ENCODE results near the gene GINM1.

GINM1 gene

DNA sequence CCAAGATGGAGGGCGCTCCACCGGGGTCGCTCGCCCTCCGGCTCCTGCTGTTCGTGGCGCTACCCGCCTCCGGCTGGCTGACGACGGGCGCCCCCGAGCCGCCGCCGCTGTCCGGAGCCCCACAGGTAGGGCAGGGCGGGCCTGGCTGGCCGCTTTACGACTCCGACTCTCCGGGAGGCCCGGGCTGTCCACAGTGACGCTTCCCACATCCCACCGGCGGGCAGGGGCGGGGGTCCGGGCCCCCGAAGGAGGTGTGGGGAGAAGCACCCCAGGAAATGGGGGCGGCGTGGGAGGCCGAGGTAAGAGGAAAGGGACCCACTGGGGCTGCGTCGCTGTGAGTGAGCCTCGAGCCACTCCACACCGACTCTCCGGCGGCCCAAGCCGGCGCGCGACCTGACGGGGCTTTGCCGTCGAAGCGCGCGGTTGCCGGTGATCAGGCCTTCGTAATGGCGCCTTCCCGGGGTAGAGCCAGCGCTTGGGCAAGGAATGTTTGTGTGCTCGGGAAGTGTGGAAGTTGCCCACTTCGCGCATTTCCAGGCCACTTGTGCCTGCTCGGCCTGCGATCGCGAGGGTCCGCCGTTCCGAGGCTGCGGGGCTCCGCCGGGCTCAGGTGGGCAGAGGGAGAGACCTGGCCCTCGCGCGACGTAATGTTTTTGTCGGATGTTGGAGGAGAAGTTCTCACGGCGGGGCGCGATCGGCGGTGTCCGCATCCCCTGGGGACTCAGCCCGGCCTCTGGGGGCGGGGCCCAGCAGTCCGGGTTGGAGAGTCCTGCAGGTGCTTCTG is 427 bp downstream of the GINM1 start:
- Mint-ChIP-seq H3K36me3 (ENCODE audit: low read depth) (no peaks in the 10 kb centered on the region), H3K4me1 (ENCODE audit: low read depth) (peaks cover 32% of the 10 kb centered on the region), H3K27me3 (no peaks in the 10 kb centered on the region), H3K9me3 (no peaks in the 10 kb centered on the region), H3K4me3 (peak overlapping the region; percentile 89), H3K27ac (peak overlapping the region; percentile 82)

DNA sequence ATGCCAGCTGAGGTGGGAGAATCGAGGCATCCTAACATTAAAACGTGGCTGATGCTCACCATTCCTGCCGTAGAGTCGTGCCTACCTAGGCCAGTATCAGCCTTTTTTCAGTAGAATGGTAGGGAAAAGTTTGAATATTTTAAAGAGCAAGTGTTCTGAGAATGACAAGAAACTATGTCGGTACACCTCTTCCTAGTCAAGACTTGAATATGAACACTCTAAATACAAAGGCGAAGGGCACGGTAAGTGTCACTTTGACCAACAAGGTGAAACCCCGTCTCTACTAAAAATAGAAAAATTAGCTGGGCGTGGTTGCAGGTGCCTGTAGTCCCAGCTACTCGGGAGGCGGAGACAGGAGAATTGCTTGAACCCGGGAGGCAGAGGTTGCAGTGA is 1.0 kb downstream of the GINM1 start:
- peaks cover 32% of the 10 kb centered on the region for H3K4me1 Mint-ChIP-seq (ENCODE audit: low read depth)
- no peaks in the 10 kb centered on the region for H3K27me3 Mint-ChIP-seq
- H3K9me3 Mint-ChIP-seq = no peaks in the 10 kb centered on the region
- H3K27ac Mint-ChIP-seq = peak overlapping the region; percentile 21
- no peaks in the 10 kb centered on the region for H3K36me3 Mint-ChIP-seq (ENCODE audit: low read depth)
- H3K4me3 Mint-ChIP-seq = peak overlapping the region; percentile 89

DNA sequence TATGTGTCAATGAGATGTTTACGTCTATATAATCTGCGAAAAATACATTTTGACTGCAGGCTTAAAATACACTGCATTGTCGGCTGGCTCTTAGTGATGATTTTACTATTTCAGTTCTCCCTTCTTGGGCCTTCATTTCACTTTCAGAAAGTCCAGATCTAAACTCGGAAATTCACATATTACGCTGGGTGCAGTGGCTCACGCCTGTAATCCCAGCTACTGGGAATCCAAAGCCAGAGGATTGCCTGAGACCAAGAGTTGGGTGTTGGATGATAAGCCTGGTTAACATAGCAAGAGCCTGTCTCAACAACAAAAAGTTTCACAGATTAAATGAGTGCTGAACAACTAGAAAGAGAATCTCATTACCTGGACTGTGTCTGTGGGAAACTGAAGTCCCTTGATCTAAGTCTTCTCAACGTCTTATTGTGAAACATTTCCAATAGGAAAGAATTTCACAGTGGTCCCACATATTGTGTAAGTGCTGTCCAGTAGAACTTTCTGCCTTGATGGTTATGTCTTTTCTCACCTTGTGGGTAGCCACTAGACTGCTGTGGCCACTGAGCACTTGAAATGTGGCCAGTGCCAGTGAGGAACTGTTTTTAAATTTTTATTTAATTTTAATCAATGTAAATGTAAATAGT is 1.9 kb downstream of the GINM1 start:
- peaks cover 32% of the 10 kb centered on the region for H3K4me1 Mint-ChIP-seq (ENCODE audit: low read depth)
- H3K27ac Mint-ChIP-seq = no peak overlapping the region
- no peaks in the 10 kb centered on the region for H3K27me3 Mint-ChIP-seq
- H3K9me3 Mint-ChIP-seq = no peaks in the 10 kb centered on the region
- H3K4me3 Mint-ChIP-seq = peak overlapping the region; percentile 89
- no peaks in the 10 kb centered on the region for H3K36me3 Mint-ChIP-seq (ENCODE audit: low read depth)

- H3K4me3 Mint-ChIP-seq = no peak overlapping the region
- peaks cover 40% of the 10 kb centered on the region for H3K36me3 Mint-ChIP-seq (ENCODE audit: low read depth)
- H3K27ac Mint-ChIP-seq = no peak overlapping the region
- H3K4me1 Mint-ChIP-seq (ENCODE audit: low read depth) = peaks cover under 1% of the 10 kb centered on the region
- no peaks in the 10 kb centered on the region for H3K27me3 Mint-ChIP-seq
- no peaks in the 10 kb centered on the region for H3K9me3 Mint-ChIP-seq
These were observed 14.7 kb downstream of the GINM1 start for GRCh38 chr6:149580880-149581279.

- H3K27ac Mint-ChIP-seq = no peak overlapping the region
- H3K4me1 Mint-ChIP-seq (ENCODE audit: low read depth) = peaks cover 5% of the 10 kb centered on the region
- peaks cover 36% of the 10 kb centered on the region for H3K36me3 Mint-ChIP-seq (ENCODE audit: low read depth)
- no peaks in the 10 kb centered on the region for H3K9me3 Mint-ChIP-seq
- no peaks in the 10 kb centered on the region for H3K27me3 Mint-ChIP-seq
- H3K4me3 Mint-ChIP-seq = no peak overlapping the region
These were observed 15.2 kb downstream of the GINM1 start for GRCh38 chr6:149581349-149581748.

DNA sequence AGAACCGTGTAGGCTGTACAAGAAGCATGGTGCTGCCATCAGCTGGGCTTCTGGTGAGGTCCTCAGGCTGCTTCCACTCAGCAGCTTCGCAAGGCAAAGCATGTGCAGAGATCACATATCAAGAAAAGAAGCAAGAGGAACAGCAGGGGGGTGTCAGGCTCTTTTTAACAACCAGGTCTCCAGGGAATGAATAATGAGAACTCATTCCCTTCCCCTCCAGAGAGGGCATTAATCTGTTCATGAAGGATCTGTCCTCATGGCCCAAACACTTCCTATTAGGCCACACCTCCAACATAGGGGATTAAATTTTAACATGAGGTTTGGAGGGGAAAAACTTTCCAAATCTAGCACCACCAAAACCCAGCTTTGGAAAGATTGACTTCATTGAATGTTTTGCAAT is 20.0 kb downstream of the GINM1 start:
- Mint-ChIP-seq H3K9me3 (no peaks in the 10 kb centered on the region), H3K27ac (peak overlapping the region; percentile 59), H3K27me3 (no peaks in the 10 kb centered on the region), H3K4me1 (ENCODE audit: low read depth) (peaks cover 6% of the 10 kb centered on the region), H3K4me3 (no peak overlapping the region), H3K36me3 (ENCODE audit: low read depth) (peaks cover 20% of the 10 kb centered on the region)

GRCh38 chr6:149592983-149593382 is 26.8 kb downstream of the GINM1 start:
- Mint-ChIP-seq H3K36me3 (ENCODE audit: low read depth) (peaks cover 48% of the 10 kb centered on the region), H3K27me3 (no peaks in the 10 kb centered on the region), H3K9me3 (no peaks in the 10 kb centered on the region), H3K4me1 (ENCODE audit: low read depth) (no peaks in the 10 kb centered on the region), H3K4me3 (no peak overlapping the region), H3K27ac (no peak overlapping the region)

DNA sequence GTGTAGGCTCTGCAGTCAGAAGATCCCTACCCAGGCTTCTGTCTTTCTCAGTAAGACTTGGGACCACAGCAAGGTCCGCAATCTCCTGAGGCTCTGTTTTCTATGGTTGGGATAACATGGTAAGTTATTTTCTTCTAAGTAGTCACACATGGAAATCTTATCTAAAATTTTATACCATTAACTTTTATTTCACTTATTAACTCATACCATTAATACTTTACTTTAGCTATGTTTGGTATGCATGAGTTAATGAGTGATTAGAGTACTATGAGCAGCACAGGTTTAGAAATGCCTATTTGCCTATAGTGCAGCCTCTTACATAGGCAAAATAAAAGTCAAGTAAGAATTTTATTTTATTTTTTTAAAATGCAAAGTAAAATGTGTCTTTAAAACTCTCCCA is 27.2 kb downstream of the GINM1 start:
- no peaks in the 10 kb centered on the region for H3K4me1 Mint-ChIP-seq (ENCODE audit: low read depth)
- H3K36me3 Mint-ChIP-seq (ENCODE audit: low read depth) = peaks cover 48% of the 10 kb centered on the region
- no peak overlapping the region for H3K27ac Mint-ChIP-seq
- H3K9me3 Mint-ChIP-seq = no peaks in the 10 kb centered on the region
- H3K4me3 Mint-ChIP-seq = no peak overlapping the region
- H3K27me3 Mint-ChIP-seq = no peaks in the 10 kb centered on the region

DNA sequence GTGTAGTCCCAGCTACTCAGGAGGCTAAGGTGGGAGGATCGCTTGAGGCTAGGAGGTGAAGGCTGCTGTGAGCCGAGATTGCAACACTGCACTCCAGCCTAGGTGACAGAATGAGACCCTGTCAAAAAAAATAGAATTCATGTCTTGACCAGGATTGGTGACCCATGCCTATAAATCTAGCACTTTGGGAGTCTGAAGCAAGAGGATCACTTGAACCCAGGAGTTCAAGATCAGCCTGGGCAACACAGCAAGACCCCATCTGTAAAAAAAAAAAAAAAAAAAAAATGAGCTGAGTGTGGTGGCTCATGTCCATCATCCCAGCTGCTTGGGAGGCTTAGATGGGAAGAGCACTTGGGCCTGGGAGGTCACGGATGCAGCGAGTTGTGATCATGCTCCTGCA is 34.3 kb downstream of the GINM1 start:
- Mint-ChIP-seq H3K27ac (no peak overlapping the region), H3K36me3 (ENCODE audit: low read depth) (peaks cover 52% of the 10 kb centered on the region), H3K4me3 (no peak overlapping the region), H3K9me3 (no peaks in the 10 kb centered on the region), H3K4me1 (ENCODE audit: low read depth) (no peaks in the 10 kb centered on the region), H3K27me3 (no peaks in the 10 kb centered on the region)

DNA sequence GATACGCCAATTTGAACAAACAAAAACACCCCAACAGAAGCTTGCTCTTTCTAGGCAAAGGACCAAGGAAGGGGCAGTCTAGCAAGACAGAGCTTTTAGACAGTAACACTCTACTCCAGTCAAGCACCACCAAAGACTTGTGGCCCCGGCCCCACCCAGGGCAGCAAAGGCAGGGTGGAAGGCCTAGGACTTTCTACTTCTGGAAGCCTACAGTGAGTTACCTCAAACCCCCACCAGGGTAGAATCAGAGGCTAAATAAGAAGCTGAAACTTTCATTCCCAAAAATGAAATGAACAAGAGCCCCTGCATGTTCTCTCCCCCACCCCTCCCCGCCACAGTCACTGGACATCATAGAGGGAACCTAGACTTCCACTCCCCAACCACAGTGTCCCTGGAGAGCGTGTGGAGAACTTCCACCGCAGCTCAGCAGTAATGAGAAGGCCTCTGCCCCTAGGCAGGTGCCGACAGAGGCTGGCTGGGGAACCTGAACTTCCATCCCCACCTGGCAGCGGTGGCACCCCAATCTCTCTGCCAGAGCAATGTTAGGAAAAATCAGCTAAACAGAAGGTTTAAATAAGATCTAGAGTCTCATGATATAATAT is 42.3 kb downstream of the GINM1 start:
- no peak overlapping the region for H3K4me3 Mint-ChIP-seq
- peaks cover 17% of the 10 kb centered on the region for H3K36me3 Mint-ChIP-seq (ENCODE audit: low read depth)
- H3K27me3 Mint-ChIP-seq = no peaks in the 10 kb centered on the region
- peaks cover 6% of the 10 kb centered on the region for H3K4me1 Mint-ChIP-seq (ENCODE audit: low read depth)
- H3K9me3 Mint-ChIP-seq = no peaks in the 10 kb centered on the region
- H3K27ac Mint-ChIP-seq = no peak overlapping the region

DNA sequence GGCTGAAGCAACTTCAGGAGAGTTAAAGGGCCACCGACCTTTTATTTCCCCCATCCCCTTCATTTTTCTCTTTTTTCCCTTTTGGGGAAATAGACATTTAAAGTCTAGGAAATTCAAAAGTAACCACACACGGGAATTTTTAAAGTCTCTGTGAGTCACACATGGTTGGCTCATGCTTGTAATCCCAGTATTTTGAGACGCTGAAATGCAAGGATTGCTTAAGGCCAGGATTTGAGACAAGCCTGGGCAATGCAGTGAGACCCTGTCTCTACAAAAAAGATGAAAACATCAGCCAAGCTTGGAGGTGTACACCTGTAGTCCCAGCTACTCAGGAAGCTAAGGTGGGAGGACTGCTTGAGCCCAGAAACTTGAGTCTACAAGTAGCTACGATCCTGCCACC is 48.2 kb downstream of the GINM1 start:
- Mint-ChIP-seq H3K4me1 (ENCODE audit: low read depth) (no peaks in the 10 kb centered on the region), H3K9me3 (no peaks in the 10 kb centered on the region), H3K27ac (no peak overlapping the region), H3K27me3 (no peaks in the 10 kb centered on the region), H3K4me3 (no peak overlapping the region), H3K36me3 (ENCODE audit: low read depth) (peaks cover 48% of the 10 kb centered on the region)

DNA sequence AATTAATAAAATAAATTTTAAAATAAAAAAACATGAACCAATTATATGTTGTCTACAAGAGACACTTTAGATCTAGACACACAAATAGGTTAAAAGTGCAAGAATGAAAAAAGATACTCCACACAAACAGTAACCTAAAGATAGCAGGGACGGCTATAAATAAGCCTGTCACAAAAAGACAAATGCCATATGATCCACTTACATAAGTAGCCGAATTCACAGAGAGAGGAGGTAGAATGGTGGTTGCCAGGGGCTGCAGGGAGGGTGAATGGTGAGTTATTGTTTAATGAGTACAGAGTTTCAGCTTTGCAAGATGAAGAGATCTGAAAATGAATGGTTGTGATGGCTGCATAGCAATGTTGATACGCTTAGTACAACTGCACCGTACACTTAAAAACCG is 49.6 kb downstream of the GINM1 start:
- no peaks in the 10 kb centered on the region for H3K9me3 Mint-ChIP-seq
- no peaks in the 10 kb centered on the region for H3K4me1 Mint-ChIP-seq (ENCODE audit: low read depth)
- H3K27me3 Mint-ChIP-seq = no peaks in the 10 kb centered on the region
- no peak overlapping the region for H3K4me3 Mint-ChIP-seq
- peaks cover 62% of the 10 kb centered on the region for H3K36me3 Mint-ChIP-seq (ENCODE audit: low read depth)
- H3K27ac Mint-ChIP-seq = no peak overlapping the region

DNA sequence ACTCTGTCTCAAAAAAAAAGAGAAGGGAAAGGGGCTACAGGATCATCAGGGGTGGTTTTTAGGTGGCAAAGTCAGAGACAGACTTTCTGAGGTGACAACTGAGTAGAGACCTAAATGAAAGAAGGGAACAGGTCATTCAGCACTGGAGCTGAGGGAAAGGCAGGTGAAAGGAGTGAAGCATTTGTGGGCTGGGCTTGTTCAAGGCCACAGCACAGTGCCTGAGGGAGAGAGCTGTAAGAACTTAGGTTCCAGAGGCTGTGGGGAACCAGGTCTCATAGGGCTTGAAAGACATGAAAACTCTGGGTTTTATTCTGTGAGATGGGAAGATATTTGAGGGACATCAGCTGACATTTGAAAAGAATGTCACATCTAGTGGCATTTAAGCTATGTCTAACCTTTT is 61.5 kb downstream of the GINM1 start:
- Mint-ChIP-seq H3K9me3 (no peaks in the 10 kb centered on the region), H3K4me3 (no peak overlapping the region), H3K4me1 (ENCODE audit: low read depth) (peaks cover 18% of the 10 kb centered on the region), H3K27ac (peak overlapping the region; percentile 59), H3K36me3 (ENCODE audit: low read depth) (peaks cover 40% of the 10 kb centered on the region), H3K27me3 (no peaks in the 10 kb centered on the region)

DNA sequence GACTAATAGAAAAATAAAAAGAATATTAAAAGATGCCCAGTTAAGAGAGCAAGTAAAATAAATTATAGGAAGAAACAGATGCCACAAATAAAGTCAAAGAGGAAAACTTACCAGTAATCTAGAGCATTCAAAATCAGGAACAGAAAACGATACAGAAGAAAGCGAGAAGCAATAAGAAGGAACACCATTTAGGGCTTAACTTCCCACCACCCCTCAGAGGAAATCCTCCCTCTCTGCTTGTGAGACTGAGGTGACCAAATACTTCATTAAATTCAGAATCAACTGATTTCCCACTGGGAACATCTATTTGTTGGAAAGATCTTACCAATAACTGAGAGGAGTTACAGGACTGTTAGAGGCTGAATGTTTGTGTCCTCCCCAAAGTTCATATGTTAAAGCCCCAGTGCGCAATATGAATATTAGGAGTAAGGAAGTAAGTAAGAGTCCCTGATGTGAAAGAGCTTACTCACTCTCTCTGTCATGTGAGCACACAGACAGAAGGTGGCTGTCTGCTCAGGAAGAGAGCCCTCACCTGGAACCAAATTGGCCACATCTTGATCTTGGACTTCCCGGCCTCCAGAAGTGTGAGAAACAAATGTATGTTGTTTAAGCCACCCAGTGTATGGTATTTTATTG is 62.8 kb downstream of the GINM1 start:
- Mint-ChIP-seq H3K4me3 (no peak overlapping the region), H3K9me3 (no peaks in the 10 kb centered on the region), H3K27ac (peak overlapping the region; percentile 3), H3K4me1 (ENCODE audit: low read depth) (peaks cover 18% of the 10 kb centered on the region), H3K27me3 (no peaks in the 10 kb centered on the region), H3K36me3 (ENCODE audit: low read depth) (peaks cover 32% of the 10 kb centered on the region)

GRCh38 chr6:149634315-149634714 is 68.1 kb downstream of the GINM1 start:
- no peak overlapping the region for H3K4me3 Mint-ChIP-seq
- no peaks in the 10 kb centered on the region for H3K27me3 Mint-ChIP-seq
- peaks cover 7% of the 10 kb centered on the region for H3K4me1 Mint-ChIP-seq (ENCODE audit: low read depth)
- H3K9me3 Mint-ChIP-seq = no peaks in the 10 kb centered on the region
- H3K27ac Mint-ChIP-seq = no peak overlapping the region
- peaks cover 25% of the 10 kb centered on the region for H3K36me3 Mint-ChIP-seq (ENCODE audit: low read depth)

All from stimulated activated naive CD8-positive, alpha-beta T cell treated with anti-CD3 and anti-CD28 coated beads, Interleukin-15, Interleukin-2, amounts not matched to agents 100 ng/mL and 50 ng/mL, for 24 hours (primary cell).